ENCODE data around the gene TF.

TF gene

GRCh38 chr3:133753107-133753778 is 7.0 kb downstream of the TF start:
- H3K4me3 ChIP-seq (ENCODE audit: low read depth, low read length) = no peak overlapping the region
- no peak for DNase-seq (ENCODE audit: low read depth)
- TF ChIP-seq CTCF (IDR thresholded peaks at IDR 0.05; ENCODE audit: low read depth, low read length, missing control alignments) = no peak

GRCh38 chr3:133753779-133754164 is 7.6 kb downstream of the TF start:
- H3K4me3 ChIP-seq (ENCODE audit: low read depth, low read length) = no peak overlapping the region
- no peak for DNase-seq (ENCODE audit: low read depth)
- TF ChIP-seq CTCF (IDR thresholded peaks at IDR 0.05; ENCODE audit: low read depth, low read length, missing control alignments) = no peak

GRCh38 chr3:133754455-133754854 is 8.3 kb downstream of the TF start:
- no peak for DNase-seq (ENCODE audit: low read depth)
- no peak for TF ChIP-seq CTCF (IDR thresholded peaks at IDR 0.05; ENCODE audit: low read depth, low read length, missing control alignments)
- no peak overlapping the region for H3K4me3 ChIP-seq (ENCODE audit: low read depth, low read length)

GRCh38 chr3:133754973-133755828 is 9.0 kb downstream of the TF start:
- H3K4me3 ChIP-seq (ENCODE audit: low read depth, low read length) = no peak overlapping the region
- no peak for TF ChIP-seq CTCF (IDR thresholded peaks at IDR 0.05; ENCODE audit: low read depth, low read length, missing control alignments)
- no peak for DNase-seq (ENCODE audit: low read depth)

- H3K4me3 ChIP-seq (ENCODE audit: low read depth, low read length) = no peak overlapping the region
- DNase-seq (ENCODE audit: low read depth) = no peak
- TF ChIP-seq CTCF (IDR thresholded peaks at IDR 0.05; ENCODE audit: low read depth, low read length, missing control alignments) = no peak
Observed at GRCh38 chr3:133756716-133757694, 10.8 kb downstream of the TF start.

GRCh38 chr3:133757701-133758567 is 11.7 kb downstream of the TF start:
- H3K4me3 ChIP-seq (ENCODE audit: low read depth, low read length) = no peak overlapping the region
- no peak for TF ChIP-seq CTCF (IDR thresholded peaks at IDR 0.05; ENCODE audit: low read depth, low read length, missing control alignments)

More at GRCh38 chr3:133757701-133758567, 11.7 kb downstream of the TF start:
- DNase-seq (ENCODE audit: low read depth) = no peak
